Stimulated activated CD4-positive, alpha-beta T cell treated with anti-CD3 and anti-CD28 coated beads, Interleukin-2, amount 100 ng/mL, for 24 hours (primary cell): ENCODE data around the gene CD200R1.
A peak's percentile ranks its signal among the peaks of the same experiment; 100 is the strongest.
"Not testable (repeated sequence)": the region's sequence is repeated elsewhere in the genome, so short reads cannot be mapped to it uniquely, and the experiment has no call there.

Experiments used
- DNase-seq, 2 donors: peaks; one replicate each; pipeline ENCODE4 v3.0.0-alpha.2; 2020

CD200R1 gene

GRCh38 chr3:112973325-112974177 is 1.4 kb downstream of the CD200R1 start:
- peak; percentile 41 to 66 for DNase-seq

- DNase-seq = no peak
Measured at GRCh38 chr3:112972158-112972557, 2.7 kb downstream of the CD200R1 start.

GRCh38 chr3:112967828-112968227 is 7.1 kb downstream of the CD200R1 start:
- no peak for DNase-seq

- DNase-seq = no peak
Measured at GRCh38 chr3:112967425-112967824, 7.5 kb downstream of the CD200R1 start.

GRCh38 chr3:112966633-112967032 is 8.3 kb downstream of the CD200R1 start:
- DNase-seq = no peak

GRCh38 chr3:112965656-112966055 is 9.2 kb downstream of the CD200R1 start:
- no peak for DNase-seq

- DNase-seq = no peak
Measured at GRCh38 chr3:112963683-112964082, 11.2 kb downstream of the CD200R1 start.

- peak in 1 of 2 donors; percentile 34 for DNase-seq
Measured at GRCh38 chr3:112958811-112959560, 15.9 kb downstream of the CD200R1 start.

- no peak for DNase-seq
Measured at GRCh38 chr3:112956351-112956750, 18.6 kb downstream of the CD200R1 start.

GRCh38 chr3:112948346-112948838 is 26.5 kb downstream of the CD200R1 start:
- DNase-seq = no peak

- DNase-seq = no peak
Measured at GRCh38 chr3:112931736-112932521, 43.0 kb downstream of the CD200R1 start.

GRCh38 chr3:112930771-112931170 is 44.1 kb downstream of the CD200R1 start:
- no peak for DNase-seq

GRCh38 chr3:112925969-112926368 is 48.9 kb downstream of the CD200R1 start:
- no peak for DNase-seq

GRCh38 chr3:112925560-112925959 is 49.3 kb downstream of the CD200R1 start:
- DNase-seq = no peak

- DNase-seq = not testable (repeated sequence)
Measured at GRCh38 chr3:112919541-112919940, 55.4 kb downstream of the CD200R1 start.

- no peak for DNase-seq
Measured at GRCh38 chr3:112908252-112908651, 66.7 kb downstream of the CD200R1 start.

GRCh38 chr3:112904786-112905185 is 70.1 kb downstream of the CD200R1 start:
- no peak for DNase-seq

GRCh38 chr3:112900113-112900512 is 74.8 kb downstream of the CD200R1 start:
- DNase-seq = no peak

- DNase-seq = no peak
Measured at GRCh38 chr3:112897791-112898190, 77.1 kb downstream of the CD200R1 start.

- DNase-seq = no peak
Measured at GRCh38 chr3:112894258-112894657, 80.6 kb downstream of the CD200R1 start.

GRCh38 chr3:112889357-112889756 is 85.5 kb downstream of the CD200R1 start:
- no peak for DNase-seq

- DNase-seq = no peak
Measured at GRCh38 chr3:112888381-112889085, 86.4 kb downstream of the CD200R1 start.
